Stimulated activated memory B cell treated with anti-CD40 and anti-IgM and Interleukin-4, amounts not matched to agents 10 μg/mL and 1 μg/mL and 100 μg/mL, for 72 hours (primary cell): Measurements from ENCODE around the gene THRAP3.

ENCODE experiments used
- ATAC-seq: fragments of 150-1000 bp; cut with Tn5 transposase; 2 replicates; pipeline ENCODE4 v1.10.0; 2021
- H3K27ac Mint-ChIP-seq: one replicate; pipeline ENCODE4 v1.8.0; 2022; ENCODE audit warnings: mild to moderate bottlenecking, mixed read lengths
- H3K27me3 Mint-ChIP-seq: one replicate; pipeline ENCODE4 v1.8.0; 2022; ENCODE audit warnings: mixed read lengths
- H3K36me3 Mint-ChIP-seq: one replicate; pipeline ENCODE4 v1.8.0; 2022; ENCODE audit warnings: mixed read lengths
- H3K4me1 Mint-ChIP-seq: one replicate; pipeline ENCODE4 v1.8.0; 2022; ENCODE audit warnings: mixed read lengths
- H3K4me3 Mint-ChIP-seq: one replicate; pipeline ENCODE4 v1.8.0; 2022; ENCODE audit warnings: mild to moderate bottlenecking, moderate library complexity, mixed read lengths
- H3K9me3 Mint-ChIP-seq: one replicate; pipeline ENCODE4 v1.8.0; 2022; ENCODE audit warnings: mixed read lengths

The THRAP3 gene

DNA sequence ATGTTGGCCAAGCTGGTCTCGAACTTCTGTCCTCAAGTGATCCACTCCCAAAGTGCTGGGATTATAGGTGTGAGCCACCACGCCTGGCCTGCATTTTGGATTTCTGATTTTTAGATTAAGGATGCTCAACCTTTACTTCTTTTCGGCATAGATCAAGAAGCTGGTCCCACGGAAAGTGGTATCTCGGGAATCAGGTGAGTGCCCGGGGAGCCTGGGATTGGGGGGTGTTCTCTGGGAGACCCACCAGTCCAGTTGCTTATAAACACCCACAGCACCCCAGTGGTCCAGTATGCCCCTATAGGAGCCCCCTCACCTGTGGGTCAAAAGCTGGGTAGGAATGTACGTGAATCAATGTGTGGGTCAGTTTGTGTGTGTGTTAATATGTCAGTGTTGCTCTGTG lies 85.2 kb downstream of the THRAP3 start:
- no peak overlapping the region for H3K27ac Mint-ChIP-seq

DNA sequence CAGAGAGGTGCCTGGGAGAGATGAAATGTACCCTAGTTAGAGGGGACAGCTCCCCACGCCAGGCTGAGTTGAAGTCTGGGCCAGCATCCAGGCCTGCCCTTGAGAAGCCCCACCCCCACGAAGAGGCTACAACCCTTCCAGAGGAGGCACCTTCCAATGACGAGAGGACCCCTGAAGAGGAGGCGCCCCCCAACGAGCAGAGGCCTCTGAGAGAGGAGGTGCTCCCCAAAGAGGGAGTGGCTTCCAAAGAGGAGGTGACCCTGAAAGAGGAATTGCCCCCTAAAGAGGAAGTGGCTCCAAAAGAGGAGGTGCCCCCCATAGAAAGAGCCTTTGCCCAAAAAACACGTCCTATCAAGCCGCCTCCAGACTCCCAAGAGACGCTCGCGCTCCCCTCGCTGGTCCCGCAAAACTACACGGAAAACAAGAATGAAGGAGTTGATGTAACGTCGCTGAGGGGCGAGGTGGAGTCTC lies 96.1 kb downstream of the THRAP3 start:
- no peaks in the 10 kb centered on the region for H3K9me3 Mint-ChIP-seq
- H3K27me3 Mint-ChIP-seq, result peaks cover 2% of the 10 kb centered on the region
- peaks cover 30% of the 10 kb centered on the region for H3K4me1 Mint-ChIP-seq
- peak overlapping the region; percentile 86 for H3K4me3 Mint-ChIP-seq
- peak overlapping the region; percentile 79 for H3K27ac Mint-ChIP-seq
- H3K36me3 Mint-ChIP-seq, result no peaks in the 10 kb centered on the region
- ATAC-seq, result no peak

More for the DNA sequence above, 85.2 kb downstream of the THRAP3 start:
- H3K4me3 Mint-ChIP-seq, result no peak overlapping the region
- H3K36me3 Mint-ChIP-seq, result peaks cover 17% of the 10 kb centered on the region
- no peaks in the 10 kb centered on the region for H3K9me3 Mint-ChIP-seq
- no peak for ATAC-seq
- no peaks in the 10 kb centered on the region for H3K27me3 Mint-ChIP-seq
- H3K4me1 Mint-ChIP-seq, result peaks cover 32% of the 10 kb centered on the region

DNA sequence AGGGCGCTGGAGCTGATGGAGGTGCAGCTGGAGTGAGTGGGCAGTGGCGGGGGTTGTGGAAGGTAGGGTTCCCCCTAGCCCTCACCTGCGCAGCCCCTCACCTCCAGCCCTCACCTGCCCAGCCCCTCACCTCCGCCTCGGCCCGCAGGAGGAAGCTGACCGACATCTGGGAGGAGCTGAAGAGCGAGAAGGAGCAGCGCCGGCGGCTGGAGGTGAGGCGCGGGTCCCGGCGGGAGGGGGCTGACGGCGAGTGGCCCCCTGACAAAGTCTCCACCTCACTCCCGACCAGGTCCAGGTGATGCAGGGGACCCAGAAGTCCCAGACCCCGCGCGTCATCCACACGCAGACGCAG lies 96.5 kb downstream of the THRAP3 start:
- peak overlapping the region; percentile 86 for H3K4me3 Mint-ChIP-seq
- peak overlapping the region; percentile 79 for H3K27ac Mint-ChIP-seq
- peaks cover 6% of the 10 kb centered on the region for H3K27me3 Mint-ChIP-seq
- no peak for ATAC-seq
- H3K36me3 Mint-ChIP-seq, result no peaks in the 10 kb centered on the region
- no peaks in the 10 kb centered on the region for H3K9me3 Mint-ChIP-seq
- peaks cover 30% of the 10 kb centered on the region for H3K4me1 Mint-ChIP-seq

DNA sequence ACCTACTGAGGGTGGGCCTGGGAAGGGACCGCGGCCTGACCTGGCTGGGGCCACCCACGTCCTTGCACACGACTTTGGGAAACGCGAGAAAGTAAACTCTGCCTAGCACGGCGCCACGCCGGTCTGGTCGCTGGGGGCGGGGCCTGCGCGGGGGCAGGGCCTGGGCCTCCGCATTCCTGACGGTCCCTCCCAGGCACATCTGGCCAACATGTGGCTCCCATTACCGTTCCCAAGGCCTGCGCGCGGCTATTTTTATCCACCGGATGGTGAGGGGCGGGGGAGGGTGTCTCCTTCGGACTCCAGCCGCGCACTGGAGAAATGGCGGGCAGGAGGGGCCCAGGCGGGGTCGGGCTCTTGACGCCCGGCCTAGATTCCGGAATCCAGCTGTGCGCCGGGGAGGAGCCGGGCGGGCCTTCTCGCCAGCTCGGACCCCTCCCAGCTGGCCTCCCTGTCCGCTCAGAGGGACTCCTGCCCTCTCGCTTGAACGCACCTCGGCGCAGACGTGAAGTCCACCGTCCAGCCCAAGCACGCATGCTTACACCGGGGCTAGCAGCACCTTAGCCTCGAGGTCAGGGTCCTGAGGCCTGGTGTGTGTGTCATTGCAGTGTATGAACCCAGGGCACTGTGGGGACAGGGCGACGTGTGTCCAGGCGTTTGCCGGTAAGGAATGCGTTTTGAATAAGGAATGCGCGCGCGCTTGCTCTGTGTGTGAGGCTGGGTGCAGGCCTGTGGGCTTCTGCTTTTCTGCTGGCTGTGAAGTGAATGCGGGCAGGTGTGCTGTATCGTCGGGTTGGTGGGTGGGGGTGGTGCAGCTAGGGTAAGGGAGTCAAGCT lies 97.1 kb downstream of the THRAP3 start:
- peaks cover 30% of the 10 kb centered on the region for H3K4me1 Mint-ChIP-seq
- no peaks in the 10 kb centered on the region for H3K9me3 Mint-ChIP-seq
- ATAC-seq, result peak; percentile 31
- H3K27me3 Mint-ChIP-seq, result peaks cover 12% of the 10 kb centered on the region
- H3K4me3 Mint-ChIP-seq, result peak overlapping the region; percentile 86
- peak overlapping the region; percentile 79 for H3K27ac Mint-ChIP-seq
- H3K36me3 Mint-ChIP-seq, result no peaks in the 10 kb centered on the region

DNA sequence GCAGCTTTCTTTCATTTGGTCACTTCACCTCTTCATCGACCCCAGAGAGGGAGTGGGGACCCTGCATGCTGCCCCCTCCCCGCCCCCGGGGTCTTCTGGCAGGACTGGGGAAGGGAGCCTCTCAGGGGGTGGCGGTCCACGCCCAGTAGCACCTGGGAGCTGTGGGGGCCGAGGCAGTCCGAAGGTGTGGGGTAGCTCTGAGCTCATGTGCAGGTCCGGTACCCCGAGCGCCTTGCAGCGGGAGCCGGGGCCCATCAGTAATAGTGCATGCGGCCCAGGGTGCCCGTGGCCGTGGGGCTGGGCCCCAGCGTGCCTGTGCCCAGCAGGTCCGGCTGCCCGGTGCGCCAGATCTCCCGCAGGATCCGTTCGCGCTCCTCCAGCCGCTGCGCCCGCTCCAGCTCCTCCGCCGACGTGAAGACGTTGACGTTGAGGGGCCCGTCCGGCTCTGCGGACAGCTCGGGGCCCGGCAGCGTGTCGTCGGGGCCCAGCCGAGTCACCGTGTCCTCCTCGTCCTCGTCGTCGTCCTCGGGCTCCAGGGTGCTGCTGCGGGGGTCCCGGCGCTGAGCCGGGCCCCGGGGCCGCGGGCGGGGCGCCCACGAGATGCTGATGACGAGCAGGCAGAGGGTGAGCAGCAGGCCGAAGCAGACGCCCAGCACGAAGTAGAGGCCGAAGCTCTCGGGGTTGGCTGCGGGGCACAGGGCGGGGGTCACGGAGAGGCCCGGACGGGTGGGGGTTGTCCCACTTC lies 98.0 kb downstream of the THRAP3 start:
- ATAC-seq, result no peak

DNA sequence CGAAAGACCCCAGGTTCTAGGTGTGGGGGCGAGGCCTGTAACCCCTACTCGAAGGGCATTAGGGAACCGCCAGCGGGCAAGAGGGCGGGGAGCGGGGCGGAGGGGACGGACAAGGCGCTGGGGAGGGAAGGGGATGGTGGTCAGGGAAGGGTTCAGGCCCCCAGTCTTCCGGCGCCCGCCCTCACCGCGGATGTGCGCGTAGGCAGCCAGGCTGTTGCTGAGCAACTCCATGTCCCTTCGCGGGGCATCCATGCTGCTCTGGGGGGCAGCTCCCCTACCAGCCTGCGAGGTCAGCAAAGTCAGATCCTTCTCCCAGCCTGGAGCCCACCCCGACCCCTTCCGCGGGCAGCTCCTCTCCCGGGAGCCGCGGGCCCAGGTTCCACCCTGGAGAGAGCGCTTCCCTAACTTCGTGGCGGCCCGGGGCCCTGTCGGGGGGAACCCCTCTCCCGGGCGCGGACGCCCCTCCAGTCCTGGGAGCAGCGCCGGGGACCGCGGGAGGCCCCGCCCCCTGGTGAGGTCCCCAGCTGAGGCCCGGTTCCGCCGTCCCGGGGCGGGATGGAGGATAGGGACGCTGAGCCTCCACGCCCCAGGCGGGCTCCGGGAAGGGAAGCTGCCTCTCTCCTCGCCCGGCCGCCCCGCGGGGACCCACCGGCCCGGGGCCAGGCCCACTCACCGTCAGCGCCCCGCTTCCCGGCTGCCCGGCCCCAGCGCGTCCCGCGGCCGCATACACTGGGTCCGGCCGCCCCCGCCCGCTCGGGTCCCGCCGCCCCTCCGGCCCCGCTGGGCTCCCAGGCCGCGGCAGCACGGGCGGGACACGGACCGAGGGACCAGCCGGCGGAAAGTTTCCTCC lies 98.8 kb downstream of the THRAP3 start:
- Mint-ChIP-seq H3K9me3 (no peaks in the 10 kb centered on the region), H3K27me3 (peaks cover 28% of the 10 kb centered on the region), H3K27ac (no peak overlapping the region), H3K4me3 (peak overlapping the region; percentile 69), H3K36me3 (no peaks in the 10 kb centered on the region), H3K4me1 (peaks cover 30% of the 10 kb centered on the region)
- peak; percentile 53 for ATAC-seq

More for the DNA sequence above, 98.0 kb downstream of the THRAP3 start:
- Mint-ChIP-seq H3K27ac (no peak overlapping the region), H3K27me3 (peaks cover 20% of the 10 kb centered on the region), H3K4me3 (peak overlapping the region; percentile 86), H3K36me3 (no peaks in the 10 kb centered on the region), H3K9me3 (no peaks in the 10 kb centered on the region), H3K4me1 (peaks cover 30% of the 10 kb centered on the region)

DNA sequence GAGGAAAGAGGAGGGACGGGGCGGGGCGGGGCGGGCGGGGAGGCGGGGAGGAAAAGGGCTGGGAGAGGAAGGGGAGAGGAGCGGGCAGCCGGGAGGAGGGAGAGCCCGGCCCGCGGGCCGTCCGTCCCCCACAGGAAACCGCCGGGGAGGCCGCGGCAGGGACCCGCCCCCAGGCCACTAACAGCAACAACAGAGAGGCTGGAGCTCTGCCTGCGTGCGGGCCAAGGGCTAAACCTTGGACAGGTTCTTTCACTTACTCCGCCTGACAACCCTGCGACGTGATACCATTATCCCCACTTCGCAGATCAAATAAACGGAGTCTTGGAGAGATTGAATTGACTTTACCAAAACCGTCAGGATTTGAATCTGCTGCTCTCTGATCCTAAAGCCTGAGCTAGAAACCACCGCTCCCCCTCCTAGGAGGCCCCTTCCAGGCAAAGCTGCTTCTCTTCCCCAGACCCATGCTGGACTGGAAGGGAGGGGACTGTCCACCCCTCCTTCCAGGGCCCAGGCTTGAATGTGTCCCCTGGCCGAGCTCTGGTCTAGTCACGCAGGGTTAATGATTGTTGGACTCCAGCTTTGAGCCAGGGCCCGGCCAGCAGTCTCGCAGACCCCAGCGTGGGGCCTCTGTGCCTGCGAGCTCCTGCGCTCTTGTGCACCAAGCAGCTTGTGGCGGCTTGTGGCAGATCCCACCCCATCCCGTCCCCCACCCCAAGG lies 99.6 kb downstream of the THRAP3 start, which contains the start of gene EVA1B:
EVA1B (minus strand) TSS at position 10 of the 717 bp plus-strand sequence. CDS start 608 bp downstream, outside the sequence.
- H3K27ac Mint-ChIP-seq, result no peak within 1 kb of the TSS
- H3K27me3 Mint-ChIP-seq, result peaks cover 31% of the 10 kb centered on the region
- H3K4me1 Mint-ChIP-seq, result peaks cover 30% of the 10 kb centered on the region
- peak within 1 kb of the TSS; percentile 79 for H3K4me3 Mint-ChIP-seq
- no peaks in the 10 kb centered on the region for H3K36me3 Mint-ChIP-seq
- H3K9me3 Mint-ChIP-seq, result no peaks in the 10 kb centered on the region
- peak; percentile 59 for ATAC-seq

DNA sequence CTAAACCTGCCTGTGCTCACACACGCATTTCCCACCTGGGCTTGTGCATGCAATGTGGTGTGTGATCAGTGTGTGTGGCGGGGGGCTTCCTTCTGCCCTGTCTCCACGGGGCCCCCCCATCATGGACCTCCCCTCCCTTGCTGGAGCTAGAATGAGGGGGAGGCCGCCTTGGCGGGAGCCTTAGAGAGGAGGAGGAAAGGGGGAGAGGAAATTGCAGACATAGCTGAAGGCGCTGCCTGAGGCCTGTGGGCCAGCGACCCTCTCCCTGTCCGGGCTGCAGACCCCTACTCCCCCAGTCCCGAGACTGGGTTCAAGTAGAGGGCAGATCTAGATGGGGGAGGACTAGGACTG lies 100.1 kb downstream of the THRAP3 start:
- no peaks in the 10 kb centered on the region for H3K9me3 Mint-ChIP-seq
- peaks cover 30% of the 10 kb centered on the region for H3K4me1 Mint-ChIP-seq
- peaks cover 31% of the 10 kb centered on the region for H3K27me3 Mint-ChIP-seq
- no peak overlapping the region for H3K27ac Mint-ChIP-seq
- H3K36me3 Mint-ChIP-seq, result no peaks in the 10 kb centered on the region
- ATAC-seq, result no peak
- peak overlapping the region; percentile 38 for H3K4me3 Mint-ChIP-seq

DNA sequence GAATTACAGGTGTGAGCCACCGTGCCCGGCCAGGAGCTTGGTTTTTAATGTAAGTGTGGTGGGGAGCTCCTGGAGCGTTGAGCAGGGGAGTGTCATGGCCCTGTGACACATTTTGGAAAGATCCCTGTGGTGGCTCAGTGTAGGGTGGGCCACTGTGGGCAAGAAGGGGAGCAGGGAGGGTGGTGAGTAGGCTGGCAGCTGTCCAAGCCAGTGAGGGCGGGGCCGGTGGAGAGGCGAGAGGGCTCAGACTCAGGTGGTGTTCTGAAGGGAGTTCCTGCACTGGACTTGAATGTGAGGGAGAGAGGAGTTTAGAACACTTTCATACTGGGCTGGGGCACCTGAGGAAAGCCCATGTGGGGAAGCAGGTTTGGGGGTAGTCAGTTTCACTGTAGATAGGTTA lies 102.3 kb downstream of the THRAP3 start:
- Mint-ChIP-seq H3K27me3 (peaks cover 43% of the 10 kb centered on the region), H3K4me1 (peaks cover 17% of the 10 kb centered on the region), H3K9me3 (no peaks in the 10 kb centered on the region), H3K27ac (no peak overlapping the region), H3K36me3 (no peaks in the 10 kb centered on the region), H3K4me3 (no peak overlapping the region)
- no peak for ATAC-seq

DNA sequence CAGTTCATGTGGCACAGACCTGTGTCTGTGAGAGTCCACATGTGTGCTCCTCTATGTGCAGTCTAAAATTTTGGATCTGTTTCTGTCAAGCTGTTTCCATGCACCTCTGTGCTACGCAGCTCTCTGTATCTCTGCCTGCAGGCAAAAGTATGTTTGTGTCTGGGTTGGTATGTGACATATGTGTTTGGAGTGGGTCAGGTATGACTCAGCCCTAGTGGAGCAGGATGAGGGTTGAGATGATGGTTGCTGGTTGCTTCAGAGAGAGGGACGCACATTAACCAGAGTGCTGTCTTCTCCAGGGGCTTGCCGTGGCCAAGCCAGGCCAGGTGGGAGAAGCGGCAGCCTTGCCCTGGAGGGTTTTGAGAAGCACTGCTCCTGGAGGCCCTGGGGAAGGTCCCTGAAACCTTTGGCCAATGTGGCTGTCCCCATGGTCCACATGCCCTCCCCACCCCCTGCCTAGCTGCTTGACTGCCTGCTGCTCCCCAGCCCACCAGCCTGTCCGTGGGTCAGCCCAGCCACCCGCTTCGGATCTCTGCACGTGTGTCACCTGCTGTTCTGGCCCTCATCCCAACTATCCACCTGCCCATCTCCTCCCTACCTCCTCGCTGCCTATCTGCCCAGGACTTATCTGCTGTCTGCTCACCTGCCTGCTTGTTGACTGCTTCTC lies 103.3 kb downstream of the THRAP3 start:
- Mint-ChIP-seq H3K27me3 (peaks cover 44% of the 10 kb centered on the region), H3K9me3 (no peaks in the 10 kb centered on the region), H3K4me1 (peaks cover 11% of the 10 kb centered on the region), H3K4me3 (no peak overlapping the region), H3K36me3 (no peaks in the 10 kb centered on the region), H3K27ac (no peak overlapping the region)
- ATAC-seq, result no peak

DNA sequence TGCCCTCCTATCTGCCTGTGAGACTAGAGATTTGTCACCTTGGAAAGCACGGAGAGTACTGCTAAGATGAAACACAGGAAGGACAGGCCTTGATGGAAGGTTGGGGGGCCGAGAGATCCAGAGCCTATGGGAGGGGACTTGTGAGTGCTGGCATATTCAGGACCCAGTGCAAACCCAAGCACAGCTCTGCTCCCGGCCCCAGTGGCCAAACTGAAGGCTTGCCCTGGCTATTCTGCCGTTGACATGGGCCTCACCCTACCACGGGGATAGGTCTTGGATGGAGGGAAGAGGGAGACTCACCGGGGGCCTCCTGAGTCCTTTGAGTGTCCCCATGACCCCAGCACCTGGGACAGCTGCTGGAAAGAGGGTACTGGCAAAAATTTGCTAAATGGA lies 103.8 kb downstream of the THRAP3 start:
- peaks cover 44% of the 10 kb centered on the region for H3K27me3 Mint-ChIP-seq
- H3K4me3 Mint-ChIP-seq, result no peak overlapping the region
- ATAC-seq, result no peak
- H3K36me3 Mint-ChIP-seq, result no peaks in the 10 kb centered on the region
- H3K4me1 Mint-ChIP-seq, result peaks cover 11% of the 10 kb centered on the region
- H3K27ac Mint-ChIP-seq, result no peak overlapping the region
- no peaks in the 10 kb centered on the region for H3K9me3 Mint-ChIP-seq

DNA sequence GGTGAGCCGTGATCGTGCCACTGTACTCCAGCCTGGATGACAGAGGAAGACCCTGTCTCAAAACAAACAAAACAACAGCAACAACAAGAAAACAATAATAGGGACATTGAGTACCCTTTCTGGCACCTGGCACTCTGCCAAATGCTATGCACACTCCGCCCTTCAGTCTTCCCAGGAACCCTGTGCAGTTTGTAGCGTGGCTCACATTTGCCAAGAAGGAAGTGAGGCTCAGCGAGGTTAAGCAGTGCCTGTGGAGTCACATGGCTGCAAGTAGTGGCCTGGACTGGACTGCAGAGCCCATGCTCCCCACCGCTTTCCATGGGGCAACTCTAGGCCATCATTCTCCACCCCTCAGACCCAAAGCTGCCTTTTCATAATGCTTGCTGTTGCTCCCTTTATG lies 104.5 kb downstream of the THRAP3 start:
- ATAC-seq, result no peak
- no peaks in the 10 kb centered on the region for H3K9me3 Mint-ChIP-seq

DNA sequence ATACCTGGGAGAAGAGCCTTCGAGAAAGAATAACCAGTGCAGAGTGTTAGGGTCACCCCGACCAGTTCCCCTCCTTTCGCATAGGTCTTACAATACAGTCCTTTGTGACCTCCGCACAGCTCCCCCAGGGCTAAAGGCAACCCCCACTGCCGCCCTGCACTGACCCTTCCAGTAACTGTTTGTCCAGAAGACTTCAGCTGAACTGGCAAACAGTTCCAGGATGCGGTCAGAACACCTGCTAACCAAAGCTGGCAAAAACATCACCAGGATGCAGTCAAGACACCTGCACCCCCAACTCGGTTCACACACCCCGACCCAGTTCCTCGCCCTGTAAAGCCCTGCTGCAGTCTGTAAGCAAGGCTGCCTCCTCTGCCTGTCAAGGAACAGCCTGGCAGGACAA lies 105.6 kb downstream of the THRAP3 start:
- Mint-ChIP-seq H3K27me3 (peaks cover 44% of the 10 kb centered on the region), H3K4me1 (peaks cover under 1% of the 10 kb centered on the region), H3K9me3 (no peaks in the 10 kb centered on the region), H3K4me3 (no peak overlapping the region), H3K27ac (no peak overlapping the region), H3K36me3 (no peaks in the 10 kb centered on the region)
- no peak for ATAC-seq

More for the DNA sequence above, 104.5 kb downstream of the THRAP3 start:
- Mint-ChIP-seq H3K4me1 (peaks cover 11% of the 10 kb centered on the region), H3K27me3 (peaks cover 44% of the 10 kb centered on the region), H3K4me3 (no peak overlapping the region), H3K27ac (no peak overlapping the region), H3K36me3 (no peaks in the 10 kb centered on the region)

DNA sequence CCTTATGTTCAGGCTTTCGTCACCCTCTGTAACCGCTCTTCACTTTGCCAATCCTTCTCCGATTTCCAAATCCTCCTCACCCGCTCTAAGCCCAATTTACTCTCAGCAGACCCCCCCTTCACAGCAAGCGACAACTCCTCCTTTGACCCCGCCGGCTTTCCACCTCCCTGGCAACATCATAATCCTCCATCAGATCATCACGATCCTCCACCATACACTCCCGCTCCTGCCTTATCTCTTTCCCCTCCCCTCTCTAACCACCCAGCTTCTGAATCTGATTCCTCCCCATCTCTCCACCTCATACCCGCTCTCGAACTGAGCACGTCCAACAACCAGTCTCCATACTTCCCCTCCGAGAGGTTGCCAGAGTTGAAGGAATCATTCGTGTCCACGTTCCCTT lies 106.7 kb downstream of the THRAP3 start:
- no peak overlapping the region for H3K4me3 Mint-ChIP-seq
- H3K4me1 Mint-ChIP-seq, result no peaks in the 10 kb centered on the region
- H3K27me3 Mint-ChIP-seq, result peaks cover 36% of the 10 kb centered on the region
- H3K36me3 Mint-ChIP-seq, result no peaks in the 10 kb centered on the region
- no peaks in the 10 kb centered on the region for H3K9me3 Mint-ChIP-seq
- ATAC-seq, result no peak
- H3K27ac Mint-ChIP-seq, result no peak overlapping the region
